HL-60 (cell line): ENCODE results near the gene RERE.

Experiments
- TF ChIP-seq, protein P1 (sequence below): IDR thresholded peaks from 2 replicates; pipeline ENCODE4 v1.6.1; 2012; ENCODE audit warnings: low read depth; ENCODE audit not compliant: insufficient replicate concordance
- TF ChIP-seq, protein P2 (sequence below): IDR thresholded peaks from one replicate; pipeline ENCODE4 v1.5.1; 2011; ENCODE audit warnings: low read length, control low read depth, inconsistent platforms; ENCODE audit not compliant: insufficient read depth

DNA sequence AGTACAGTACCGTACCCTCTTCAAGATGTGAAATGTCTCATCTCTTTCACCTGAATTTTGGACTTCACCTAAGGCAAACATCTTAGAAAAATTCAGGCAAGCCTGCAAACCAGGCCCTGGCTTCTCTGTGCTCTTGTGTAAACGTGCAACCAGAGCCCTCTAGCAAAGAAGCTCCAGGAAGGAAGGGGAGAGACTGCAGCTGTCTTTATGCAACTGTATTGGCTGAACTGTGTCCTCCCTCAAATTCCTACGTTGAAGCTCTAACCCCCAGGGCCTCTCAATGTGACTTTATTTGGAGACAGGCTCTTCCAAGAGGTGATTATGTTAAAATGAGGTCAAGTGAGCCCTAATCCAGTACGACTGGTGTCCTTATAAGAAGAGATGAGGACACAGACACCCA is 439.3 kb downstream of the RERE start:
- TF ChIP-seq, protein P1, sequence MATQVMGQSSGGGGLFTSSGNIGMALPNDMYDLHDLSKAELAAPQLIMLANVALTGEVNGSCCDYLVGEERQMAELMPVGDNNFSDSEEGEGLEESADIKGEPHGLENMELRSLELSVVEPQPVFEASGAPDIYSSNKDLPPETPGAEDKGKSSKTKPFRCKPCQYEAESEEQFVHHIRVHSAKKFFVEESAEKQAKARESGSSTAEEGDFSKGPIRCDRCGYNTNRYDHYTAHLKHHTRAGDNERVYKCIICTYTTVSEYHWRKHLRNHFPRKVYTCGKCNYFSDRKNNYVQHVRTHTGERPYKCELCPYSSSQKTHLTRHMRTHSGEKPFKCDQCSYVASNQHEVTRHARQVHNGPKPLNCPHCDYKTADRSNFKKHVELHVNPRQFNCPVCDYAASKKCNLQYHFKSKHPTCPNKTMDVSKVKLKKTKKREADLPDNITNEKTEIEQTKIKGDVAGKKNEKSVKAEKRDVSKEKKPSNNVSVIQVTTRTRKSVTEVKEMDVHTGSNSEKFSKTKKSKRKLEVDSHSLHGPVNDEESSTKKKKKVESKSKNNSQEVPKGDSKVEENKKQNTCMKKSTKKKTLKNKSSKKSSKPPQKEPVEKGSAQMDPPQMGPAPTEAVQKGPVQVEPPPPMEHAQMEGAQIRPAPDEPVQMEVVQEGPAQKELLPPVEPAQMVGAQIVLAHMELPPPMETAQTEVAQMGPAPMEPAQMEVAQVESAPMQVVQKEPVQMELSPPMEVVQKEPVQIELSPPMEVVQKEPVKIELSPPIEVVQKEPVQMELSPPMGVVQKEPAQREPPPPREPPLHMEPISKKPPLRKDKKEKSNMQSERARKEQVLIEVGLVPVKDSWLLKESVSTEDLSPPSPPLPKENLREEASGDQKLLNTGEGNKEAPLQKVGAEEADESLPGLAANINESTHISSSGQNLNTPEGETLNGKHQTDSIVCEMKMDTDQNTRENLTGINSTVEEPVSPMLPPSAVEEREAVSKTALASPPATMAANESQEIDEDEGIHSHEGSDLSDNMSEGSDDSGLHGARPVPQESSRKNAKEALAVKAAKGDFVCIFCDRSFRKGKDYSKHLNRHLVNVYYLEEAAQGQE: no peak
- TF ChIP-seq, protein P2, sequence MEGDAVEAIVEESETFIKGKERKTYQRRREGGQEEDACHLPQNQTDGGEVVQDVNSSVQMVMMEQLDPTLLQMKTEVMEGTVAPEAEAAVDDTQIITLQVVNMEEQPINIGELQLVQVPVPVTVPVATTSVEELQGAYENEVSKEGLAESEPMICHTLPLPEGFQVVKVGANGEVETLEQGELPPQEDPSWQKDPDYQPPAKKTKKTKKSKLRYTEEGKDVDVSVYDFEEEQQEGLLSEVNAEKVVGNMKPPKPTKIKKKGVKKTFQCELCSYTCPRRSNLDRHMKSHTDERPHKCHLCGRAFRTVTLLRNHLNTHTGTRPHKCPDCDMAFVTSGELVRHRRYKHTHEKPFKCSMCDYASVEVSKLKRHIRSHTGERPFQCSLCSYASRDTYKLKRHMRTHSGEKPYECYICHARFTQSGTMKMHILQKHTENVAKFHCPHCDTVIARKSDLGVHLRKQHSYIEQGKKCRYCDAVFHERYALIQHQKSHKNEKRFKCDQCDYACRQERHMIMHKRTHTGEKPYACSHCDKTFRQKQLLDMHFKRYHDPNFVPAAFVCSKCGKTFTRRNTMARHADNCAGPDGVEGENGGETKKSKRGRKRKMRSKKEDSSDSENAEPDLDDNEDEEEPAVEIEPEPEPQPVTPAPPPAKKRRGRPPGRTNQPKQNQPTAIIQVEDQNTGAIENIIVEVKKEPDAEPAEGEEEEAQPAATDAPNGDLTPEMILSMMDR: no peak
